ENCODE data around the gene P3H2.

Gene P3H2

DNA sequence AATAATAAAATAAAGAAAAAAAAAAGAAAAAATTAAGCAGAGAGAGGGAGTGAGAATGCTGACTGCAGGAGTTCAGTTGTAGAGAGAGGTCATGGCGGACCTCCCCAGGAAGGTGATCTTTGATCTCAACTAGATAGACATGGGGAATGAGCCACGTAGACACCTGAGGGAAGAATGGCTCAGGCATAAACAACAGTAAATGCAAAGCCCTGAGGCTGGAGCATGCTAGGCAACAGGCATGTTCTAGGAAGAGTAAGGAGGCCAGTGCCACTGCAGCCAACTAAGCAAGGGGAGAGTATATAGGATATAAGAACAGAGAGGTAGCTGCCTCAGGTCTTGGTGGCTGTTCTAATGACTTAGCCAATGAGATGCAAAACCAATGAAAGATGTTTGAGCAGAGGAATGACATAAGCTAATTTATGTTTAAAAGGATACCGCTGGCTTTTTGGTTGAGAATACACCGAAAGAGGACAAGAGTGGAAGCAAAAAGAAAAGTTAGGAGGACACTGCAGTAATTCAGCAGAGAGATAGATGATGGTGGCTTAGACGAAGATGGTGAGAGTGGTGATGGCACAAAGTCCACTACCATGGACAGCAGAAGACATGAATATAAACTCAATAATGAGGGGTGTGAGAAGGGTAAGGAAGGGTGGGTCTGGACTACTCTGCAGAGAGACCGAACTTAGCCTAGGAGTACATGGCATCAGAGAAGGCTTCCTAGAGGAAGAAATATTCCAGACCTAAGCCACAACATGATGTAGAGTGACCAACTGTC, 174.6 kb downstream of the P3H2 start:
- Histone ChIP-seq H3K36me3 (ENCODE audit: control insufficient read depth in 2 of 2, insufficient read depth in 1 of 2, low read length in 2 of 2) (no peaks in the 10 kb centered on the region), H3K4me3 (ENCODE audit: low read depth, low read length) (no peak overlapping the region), H3K9me3 (ENCODE audit: control insufficient read depth, insufficient read depth, low read depth, low read length) (no peaks in the 10 kb centered on the region), H3K4me1 (ENCODE audit: control insufficient read depth, insufficient read depth, low read length) (no peaks in the 10 kb centered on the region), H3K27ac (ENCODE audit: extremely low read depth, low read depth, low read length) (no peak overlapping the region)
- ChIA-PET CTCF (interaction anchor here (1.0 to 4.8 kb wide), 3 partner anchors 294 to 677 kb away, joined by 3 to 29 read pairs (median 8); no protein-coding TSS in a partner anchor), POLR2A (no interaction called here)
- no peak for TF ChIP-seq KLF8 (tag by site-specific recombination; IDR thresholded peaks at IDR 0.05)
- no peak for TF ChIP-seq ZNF473 (tag by site-specific recombination; IDR thresholded peaks at IDR 0.05)
- no peak for TF ChIP-seq ZBTB20 (tag by site-specific recombination; IDR thresholded peaks at IDR 0.05)
- no peak for TF ChIP-seq HOXA7 (CRISPR knock-in tag; IDR thresholded peaks at IDR 0.05; ENCODE audit: borderline replicate concordance)
- TF ChIP-seq, protein P1, sequence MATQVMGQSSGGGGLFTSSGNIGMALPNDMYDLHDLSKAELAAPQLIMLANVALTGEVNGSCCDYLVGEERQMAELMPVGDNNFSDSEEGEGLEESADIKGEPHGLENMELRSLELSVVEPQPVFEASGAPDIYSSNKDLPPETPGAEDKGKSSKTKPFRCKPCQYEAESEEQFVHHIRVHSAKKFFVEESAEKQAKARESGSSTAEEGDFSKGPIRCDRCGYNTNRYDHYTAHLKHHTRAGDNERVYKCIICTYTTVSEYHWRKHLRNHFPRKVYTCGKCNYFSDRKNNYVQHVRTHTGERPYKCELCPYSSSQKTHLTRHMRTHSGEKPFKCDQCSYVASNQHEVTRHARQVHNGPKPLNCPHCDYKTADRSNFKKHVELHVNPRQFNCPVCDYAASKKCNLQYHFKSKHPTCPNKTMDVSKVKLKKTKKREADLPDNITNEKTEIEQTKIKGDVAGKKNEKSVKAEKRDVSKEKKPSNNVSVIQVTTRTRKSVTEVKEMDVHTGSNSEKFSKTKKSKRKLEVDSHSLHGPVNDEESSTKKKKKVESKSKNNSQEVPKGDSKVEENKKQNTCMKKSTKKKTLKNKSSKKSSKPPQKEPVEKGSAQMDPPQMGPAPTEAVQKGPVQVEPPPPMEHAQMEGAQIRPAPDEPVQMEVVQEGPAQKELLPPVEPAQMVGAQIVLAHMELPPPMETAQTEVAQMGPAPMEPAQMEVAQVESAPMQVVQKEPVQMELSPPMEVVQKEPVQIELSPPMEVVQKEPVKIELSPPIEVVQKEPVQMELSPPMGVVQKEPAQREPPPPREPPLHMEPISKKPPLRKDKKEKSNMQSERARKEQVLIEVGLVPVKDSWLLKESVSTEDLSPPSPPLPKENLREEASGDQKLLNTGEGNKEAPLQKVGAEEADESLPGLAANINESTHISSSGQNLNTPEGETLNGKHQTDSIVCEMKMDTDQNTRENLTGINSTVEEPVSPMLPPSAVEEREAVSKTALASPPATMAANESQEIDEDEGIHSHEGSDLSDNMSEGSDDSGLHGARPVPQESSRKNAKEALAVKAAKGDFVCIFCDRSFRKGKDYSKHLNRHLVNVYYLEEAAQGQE (tag by site-specific recombination; IDR thresholded peaks at IDR 0.05): peak; percentile 95
- no peak for TF ChIP-seq ZNF292 (tag by site-specific recombination; IDR thresholded peaks at IDR 0.05; ENCODE audit: borderline replicate concordance, low read depth)

GRCh38 chr3:189944285-189945145, 176.2 kb downstream of the P3H2 start:
- Histone ChIP-seq H3K4me3 (ENCODE audit: low read depth, low read length) (no peak overlapping the region), H3K4me1 (ENCODE audit: control insufficient read depth, insufficient read depth, low read length) (no peaks in the 10 kb centered on the region), H3K9me3 (ENCODE audit: control insufficient read depth, insufficient read depth, low read depth, low read length) (no peaks in the 10 kb centered on the region), H3K27ac (ENCODE audit: extremely low read depth, low read depth, low read length) (no peak overlapping the region), H3K36me3 (ENCODE audit: control insufficient read depth in 2 of 2, insufficient read depth in 1 of 2, low read length in 2 of 2) (no peaks in the 10 kb centered on the region)
- CTCF ChIA-PET: no interaction called here
- POLR2A ChIA-PET: no interaction called here
- no peak for TF ChIP-seq ZNF548 (tag by site-specific recombination; IDR thresholded peaks at IDR 0.05)
- TF ChIP-seq ZNF133 (tag by site-specific recombination; IDR thresholded peaks at IDR 0.05): no peak
- no peak for TF ChIP-seq ZNF426 (tag by site-specific recombination; IDR thresholded peaks at IDR 0.05)
- TF ChIP-seq SP2 (tag by site-specific recombination; IDR thresholded peaks at IDR 0.05): no peak
- TF ChIP-seq ZNF785 (tag by site-specific recombination; IDR thresholded peaks at IDR 0.05): no peak
- no peak for TF ChIP-seq ZNF24 (tag by site-specific recombination; IDR thresholded peaks at IDR 0.05)
- TF ChIP-seq, protein P2, sequence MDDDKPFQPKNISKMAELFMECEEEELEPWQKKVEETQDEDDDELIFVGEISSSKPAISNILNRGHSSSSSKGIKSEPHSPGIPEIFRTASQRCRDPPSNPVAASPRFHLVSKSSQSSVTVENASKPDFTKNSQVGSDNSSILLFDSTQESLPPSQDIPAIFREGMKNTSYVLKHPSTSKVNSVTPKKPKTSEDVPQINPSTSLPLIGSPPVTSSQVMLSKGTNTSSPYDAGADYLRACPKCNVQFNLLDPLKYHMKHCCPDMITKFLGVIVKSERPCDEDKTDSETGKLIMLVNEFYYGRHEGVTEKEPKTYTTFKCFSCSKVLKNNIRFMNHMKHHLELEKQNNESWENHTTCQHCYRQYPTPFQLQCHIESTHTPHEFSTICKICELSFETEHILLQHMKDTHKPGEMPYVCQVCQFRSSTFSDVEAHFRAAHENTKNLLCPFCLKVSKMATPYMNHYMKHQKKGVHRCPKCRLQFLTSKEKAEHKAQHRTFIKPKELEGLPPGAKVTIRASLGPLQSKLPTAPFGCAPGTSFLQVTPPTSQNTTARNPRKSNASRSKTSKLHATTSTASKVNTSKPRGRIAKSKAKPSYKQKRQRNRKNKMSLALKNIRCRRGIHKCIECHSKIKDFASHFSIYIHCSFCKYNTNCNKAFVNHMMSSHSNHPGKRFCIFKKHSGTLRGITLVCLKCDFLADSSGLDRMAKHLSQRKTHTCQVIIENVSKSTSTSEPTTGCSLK (tag by site-specific recombination; IDR thresholded peaks at IDR 0.05): no peak
- TF ChIP-seq ZNF660 (tag by site-specific recombination; IDR thresholded peaks at IDR 0.05): no peak
- no peak for TF ChIP-seq ZNF394 (tag by site-specific recombination; IDR thresholded peaks at IDR 0.05; ENCODE audit: borderline replicate concordance)
- TF ChIP-seq, protein P3, sequence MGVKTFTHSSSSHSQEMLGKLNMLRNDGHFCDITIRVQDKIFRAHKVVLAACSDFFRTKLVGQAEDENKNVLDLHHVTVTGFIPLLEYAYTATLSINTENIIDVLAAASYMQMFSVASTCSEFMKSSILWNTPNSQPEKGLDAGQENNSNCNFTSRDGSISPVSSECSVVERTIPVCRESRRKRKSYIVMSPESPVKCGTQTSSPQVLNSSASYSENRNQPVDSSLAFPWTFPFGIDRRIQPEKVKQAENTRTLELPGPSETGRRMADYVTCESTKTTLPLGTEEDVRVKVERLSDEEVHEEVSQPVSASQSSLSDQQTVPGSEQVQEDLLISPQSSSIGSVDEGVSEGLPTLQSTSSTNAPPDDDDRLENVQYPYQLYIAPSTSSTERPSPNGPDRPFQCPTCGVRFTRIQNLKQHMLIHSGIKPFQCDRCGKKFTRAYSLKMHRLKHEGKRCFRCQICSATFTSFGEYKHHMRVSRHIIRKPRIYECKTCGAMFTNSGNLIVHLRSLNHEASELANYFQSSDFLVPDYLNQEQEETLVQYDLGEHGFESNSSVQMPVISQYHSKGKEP (tag by site-specific recombination; IDR thresholded peaks at IDR 0.05): no peak
- TF ChIP-seq ZNF473 (tag by site-specific recombination; IDR thresholded peaks at IDR 0.05): no peak
